ENCODE measurements around the gene MTARC2.

DNA sequence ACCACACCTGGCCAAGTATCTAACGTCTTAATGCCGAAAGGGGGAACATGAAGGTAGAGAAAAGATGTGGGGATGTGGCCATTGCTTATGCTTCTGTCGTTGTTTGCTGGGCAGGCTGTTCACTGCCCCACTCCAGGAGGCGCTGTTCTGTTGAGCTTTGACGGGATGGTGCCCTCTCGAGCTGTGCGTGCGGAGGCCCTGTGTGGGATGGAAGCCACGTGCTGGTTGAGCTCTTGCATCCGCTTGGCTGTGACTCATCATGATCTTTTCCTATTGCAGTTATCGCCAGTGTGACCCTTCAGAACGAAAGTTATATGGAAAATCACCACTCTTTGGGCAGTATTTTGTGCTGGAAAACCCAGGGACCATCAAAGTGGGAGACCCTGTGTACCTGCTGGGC, 64.9 kb downstream of the MTARC2 start:
- TF ChIP-seq POLR2A (IDR thresholded peaks at IDR 0.05): no peak
- TF ChIP-seq, protein P1, sequence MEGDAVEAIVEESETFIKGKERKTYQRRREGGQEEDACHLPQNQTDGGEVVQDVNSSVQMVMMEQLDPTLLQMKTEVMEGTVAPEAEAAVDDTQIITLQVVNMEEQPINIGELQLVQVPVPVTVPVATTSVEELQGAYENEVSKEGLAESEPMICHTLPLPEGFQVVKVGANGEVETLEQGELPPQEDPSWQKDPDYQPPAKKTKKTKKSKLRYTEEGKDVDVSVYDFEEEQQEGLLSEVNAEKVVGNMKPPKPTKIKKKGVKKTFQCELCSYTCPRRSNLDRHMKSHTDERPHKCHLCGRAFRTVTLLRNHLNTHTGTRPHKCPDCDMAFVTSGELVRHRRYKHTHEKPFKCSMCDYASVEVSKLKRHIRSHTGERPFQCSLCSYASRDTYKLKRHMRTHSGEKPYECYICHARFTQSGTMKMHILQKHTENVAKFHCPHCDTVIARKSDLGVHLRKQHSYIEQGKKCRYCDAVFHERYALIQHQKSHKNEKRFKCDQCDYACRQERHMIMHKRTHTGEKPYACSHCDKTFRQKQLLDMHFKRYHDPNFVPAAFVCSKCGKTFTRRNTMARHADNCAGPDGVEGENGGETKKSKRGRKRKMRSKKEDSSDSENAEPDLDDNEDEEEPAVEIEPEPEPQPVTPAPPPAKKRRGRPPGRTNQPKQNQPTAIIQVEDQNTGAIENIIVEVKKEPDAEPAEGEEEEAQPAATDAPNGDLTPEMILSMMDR (IDR thresholded peaks at IDR 0.05): no peak

All from esophagus squamous epithelium (tissue), 4 donors.